Endothelial cell (in vitro differentiated cells): ENCODE results near the gene METTL22. TPM values are rescaled to one million over a fixed set of nuclear protein-coding genes. Genes with fewer than 3 reads are reported as not detected.

Experiments
- DNase-seq: peaks from one replicate; pipeline ENCODE4 v3.0.0; 2021; ENCODE audit warnings: low spot score
- H3K27ac Mint-ChIP-seq: one replicate; pipeline ENCODE4 v1.8.0; 2021; ENCODE audit warnings: mixed read lengths, inconsistent platforms; ENCODE audit not compliant: unreplicated experiment
- H3K27me3 Mint-ChIP-seq: one replicate; pipeline ENCODE4 v1.8.0; 2021; ENCODE audit warnings: mild to moderate bottlenecking, moderate library complexity, mixed read lengths, inconsistent platforms; ENCODE audit not compliant: unreplicated experiment
- H3K36me3 Mint-ChIP-seq: one replicate; pipeline ENCODE4 v1.8.0; 2021; ENCODE audit warnings: mild to moderate bottlenecking, low read depth, mixed read lengths, inconsistent platforms; ENCODE audit not compliant: unreplicated experiment
- H3K4me1 Mint-ChIP-seq: one replicate; pipeline ENCODE4 v1.8.0; 2021; ENCODE audit warnings: mild to moderate bottlenecking, mixed read lengths, inconsistent platforms; ENCODE audit not compliant: unreplicated experiment
- H3K4me3 Mint-ChIP-seq: one replicate; pipeline ENCODE4 v1.8.0; 2021; ENCODE audit warnings: mild to moderate bottlenecking, mixed read lengths, inconsistent platforms; ENCODE audit not compliant: unreplicated experiment
- H3K9me3 Mint-ChIP-seq: one replicate; pipeline ENCODE4 v1.8.0; 2021; ENCODE audit warnings: mixed read lengths, inconsistent platforms; ENCODE audit not compliant: unreplicated experiment
- CTCF ChIP-seq: fragments of 200-600 bp; sonication (generic); IDR thresholded peaks from one replicate; pipeline ENCODE4 v1.5.0; 2021; ENCODE audit warnings: antibody characterized with exemption; ENCODE audit not compliant: unreplicated experiment
- total RNA-seq: library from RNA; stranded (reverse); fragmentation: NEBNext Ultra II Directional; extraction: Animal tissue kit (Norgen Biotek cat#: 25700); gene quantifications from one replicate; pipeline ENCODE4 v1.2.1, GENCODE V29; 2021; ENCODE audit not compliant: unreplicated experiment

The METTL22 gene
- total RNA-seq, 1 donor from 2014 or later = 39.6 TPM

- Mint-ChIP-seq H3K4me1 (peaks cover 7% of the 10 kb centered on the region), H3K27me3 (no peaks in the 10 kb centered on the region), H3K4me3 (no peak overlapping the region), H3K9me3 (no peaks in the 10 kb centered on the region), H3K36me3 (peaks cover 32% of the 10 kb centered on the region), H3K27ac (no peak overlapping the region)
- no peak for TF ChIP-seq CTCF
- no peak for DNase-seq
These were observed 8.9 kb downstream of the METTL22 start for GRCh38 chr16:8630255-8630953.

GRCh38 chr16:8631373-8631772 lies 9.9 kb downstream of the METTL22 start:
- Mint-ChIP-seq H3K4me1 (peaks cover 7% of the 10 kb centered on the region), H3K4me3 (no peak overlapping the region), H3K27me3 (no peaks in the 10 kb centered on the region), H3K9me3 (no peaks in the 10 kb centered on the region), H3K36me3 (peaks cover 33% of the 10 kb centered on the region), H3K27ac (no peak overlapping the region)
- DNase-seq = no peak
- no peak for TF ChIP-seq CTCF

- H3K27ac Mint-ChIP-seq = no peak overlapping the region
- no peak for TF ChIP-seq CTCF
- H3K36me3 Mint-ChIP-seq = peaks cover 34% of the 10 kb centered on the region
- peaks cover 7% of the 10 kb centered on the region for H3K4me1 Mint-ChIP-seq
- no peak overlapping the region for H3K4me3 Mint-ChIP-seq
- no peak for DNase-seq
- H3K9me3 Mint-ChIP-seq = no peaks in the 10 kb centered on the region
- H3K27me3 Mint-ChIP-seq = no peaks in the 10 kb centered on the region
These were observed 10.4 kb downstream of the METTL22 start for GRCh38 chr16:8631818-8632465.

GRCh38 chr16:8632675-8633182 lies 11.2 kb downstream of the METTL22 start:
- no peak overlapping the region for H3K27ac Mint-ChIP-seq
- H3K4me3 Mint-ChIP-seq = no peak overlapping the region
- H3K36me3 Mint-ChIP-seq = peaks cover 26% of the 10 kb centered on the region
- no peaks in the 10 kb centered on the region for H3K27me3 Mint-ChIP-seq
- no peaks in the 10 kb centered on the region for H3K9me3 Mint-ChIP-seq
- no peak for TF ChIP-seq CTCF
- DNase-seq = no peak
- H3K4me1 Mint-ChIP-seq = peaks cover 7% of the 10 kb centered on the region
